B cell (primary cell): ENCODE measurements around the gene MTHFSD.

Experiments
- EZH2 ChIP-seq: IDR thresholded peaks from 2 replicates; pipeline ENCODE4 v1.6.1; 2012; ENCODE audit warnings: borderline replicate concordance, low read depth, mild to moderate bottlenecking, moderate library complexity, low read length; ENCODE audit not compliant: insufficient read depth, poor library complexity, severe bottlenecking
- TF ChIP-seq, protein P1 (sequence below): fragments of 200-600 bp; IDR thresholded peaks from one replicate; pipeline ENCODE4 v1.8.0; 2022; ENCODE audit warnings: antibody characterized with exemption, mild to moderate bottlenecking

DNA sequence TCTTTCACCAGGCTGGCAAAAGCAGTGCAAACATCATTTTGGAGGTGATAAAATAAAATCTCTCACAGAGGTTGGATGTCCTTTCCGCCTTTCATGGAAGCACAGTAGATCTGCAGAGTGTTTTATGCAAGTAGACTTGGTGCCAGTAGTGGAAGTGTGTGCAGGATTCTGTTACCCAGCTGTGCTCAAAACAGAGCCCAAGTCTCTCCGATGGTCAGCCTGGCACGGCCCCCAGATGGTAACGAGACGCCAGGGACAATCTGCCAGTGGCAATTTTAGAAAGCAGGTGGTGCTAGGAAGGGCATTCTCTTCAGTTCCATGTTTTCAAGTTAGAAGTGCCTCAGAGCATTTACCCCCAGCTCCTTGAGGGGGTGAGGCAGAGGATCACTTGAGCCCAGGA is 1.5 kb upstream of the MTHFSD start:
- TF ChIP-seq, protein P1, sequence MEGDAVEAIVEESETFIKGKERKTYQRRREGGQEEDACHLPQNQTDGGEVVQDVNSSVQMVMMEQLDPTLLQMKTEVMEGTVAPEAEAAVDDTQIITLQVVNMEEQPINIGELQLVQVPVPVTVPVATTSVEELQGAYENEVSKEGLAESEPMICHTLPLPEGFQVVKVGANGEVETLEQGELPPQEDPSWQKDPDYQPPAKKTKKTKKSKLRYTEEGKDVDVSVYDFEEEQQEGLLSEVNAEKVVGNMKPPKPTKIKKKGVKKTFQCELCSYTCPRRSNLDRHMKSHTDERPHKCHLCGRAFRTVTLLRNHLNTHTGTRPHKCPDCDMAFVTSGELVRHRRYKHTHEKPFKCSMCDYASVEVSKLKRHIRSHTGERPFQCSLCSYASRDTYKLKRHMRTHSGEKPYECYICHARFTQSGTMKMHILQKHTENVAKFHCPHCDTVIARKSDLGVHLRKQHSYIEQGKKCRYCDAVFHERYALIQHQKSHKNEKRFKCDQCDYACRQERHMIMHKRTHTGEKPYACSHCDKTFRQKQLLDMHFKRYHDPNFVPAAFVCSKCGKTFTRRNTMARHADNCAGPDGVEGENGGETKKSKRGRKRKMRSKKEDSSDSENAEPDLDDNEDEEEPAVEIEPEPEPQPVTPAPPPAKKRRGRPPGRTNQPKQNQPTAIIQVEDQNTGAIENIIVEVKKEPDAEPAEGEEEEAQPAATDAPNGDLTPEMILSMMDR: no peak
- no peak for TF ChIP-seq EZH2
